ENCODE measurements around the gene FGF11. TPM values are rescaled to one million over a fixed set of nuclear protein-coding genes. Genes with fewer than 3 reads are reported as not detected.

The FGF11 gene
- total RNA-seq, 1 donor from 2014 or later: 22.4 TPM

- no peak for TF ChIP-seq EZH2 (IDR thresholded peaks at IDR 0.05; ENCODE audit: insufficient read depth, low read length)
- TF ChIP-seq, protein P1, sequence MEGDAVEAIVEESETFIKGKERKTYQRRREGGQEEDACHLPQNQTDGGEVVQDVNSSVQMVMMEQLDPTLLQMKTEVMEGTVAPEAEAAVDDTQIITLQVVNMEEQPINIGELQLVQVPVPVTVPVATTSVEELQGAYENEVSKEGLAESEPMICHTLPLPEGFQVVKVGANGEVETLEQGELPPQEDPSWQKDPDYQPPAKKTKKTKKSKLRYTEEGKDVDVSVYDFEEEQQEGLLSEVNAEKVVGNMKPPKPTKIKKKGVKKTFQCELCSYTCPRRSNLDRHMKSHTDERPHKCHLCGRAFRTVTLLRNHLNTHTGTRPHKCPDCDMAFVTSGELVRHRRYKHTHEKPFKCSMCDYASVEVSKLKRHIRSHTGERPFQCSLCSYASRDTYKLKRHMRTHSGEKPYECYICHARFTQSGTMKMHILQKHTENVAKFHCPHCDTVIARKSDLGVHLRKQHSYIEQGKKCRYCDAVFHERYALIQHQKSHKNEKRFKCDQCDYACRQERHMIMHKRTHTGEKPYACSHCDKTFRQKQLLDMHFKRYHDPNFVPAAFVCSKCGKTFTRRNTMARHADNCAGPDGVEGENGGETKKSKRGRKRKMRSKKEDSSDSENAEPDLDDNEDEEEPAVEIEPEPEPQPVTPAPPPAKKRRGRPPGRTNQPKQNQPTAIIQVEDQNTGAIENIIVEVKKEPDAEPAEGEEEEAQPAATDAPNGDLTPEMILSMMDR (IDR thresholded peaks at IDR 0.05; ENCODE audit: insufficient read depth, low read depth, low read length): no peak
- H3K9me3 ChIP-seq (ENCODE audit: insufficient read depth, low read depth, low read length): no peaks in the 10 kb centered on the region
- Mint-ChIP-seq H3K27ac (ENCODE audit: unreplicated experiment) (peak overlapping the region; percentile 66), H3K9me3 (ENCODE audit: unreplicated experiment) (no peaks in the 10 kb centered on the region), H3K36me3 (ENCODE audit: low read depth, unreplicated experiment) (peaks cover 4% of the 10 kb centered on the region), H3K4me1 (ENCODE audit: low read depth, unreplicated experiment) (peaks cover 18% of the 10 kb centered on the region), H3K4me3 (ENCODE audit: unreplicated experiment) (peak overlapping the region; percentile 88), H3K27me3 (ENCODE audit: low read depth, unreplicated experiment) (no peaks in the 10 kb centered on the region)
- FAIRE-seq (no peak), DNase-seq (ENCODE audit: low read depth) (no peak)
- H4K20me1 ChIP-seq (ENCODE audit: insufficient read depth, low read length): peaks cover 20% of the 10 kb centered on the region
- peak overlapping the region; percentile 31 for H2AFZ ChIP-seq (ENCODE audit: low read depth, low read length)
- peak overlapping the region; percentile 53 for H3K27ac ChIP-seq (ENCODE audit: low read depth, low read length)
- H3K9ac ChIP-seq (ENCODE audit: low read length): peak overlapping the region; percentile 72
- peak overlapping the region; percentile 72 for H3K4me3 ChIP-seq (ENCODE audit: insufficient read depth, low read depth, low read length)
- H3K79me2 ChIP-seq (ENCODE audit: insufficient read depth, low read length): peaks cover 24% of the 10 kb centered on the region
- H3K36me3 ChIP-seq (ENCODE audit: insufficient read depth, low read length): no peaks in the 10 kb centered on the region
- H3K27me3 ChIP-seq (ENCODE audit: insufficient read depth, low read length): no peaks in the 10 kb centered on the region
- peaks cover 13% of the 10 kb centered on the region for H3K4me1 ChIP-seq (ENCODE audit: insufficient read depth, low read length)
- peak overlapping the region; percentile 93 for H3K4me2 ChIP-seq (ENCODE audit: low read length)
Measured at GRCh38 chr17:7403727-7403976, 35.7 kb upstream of the FGF11 start.

DNA sequence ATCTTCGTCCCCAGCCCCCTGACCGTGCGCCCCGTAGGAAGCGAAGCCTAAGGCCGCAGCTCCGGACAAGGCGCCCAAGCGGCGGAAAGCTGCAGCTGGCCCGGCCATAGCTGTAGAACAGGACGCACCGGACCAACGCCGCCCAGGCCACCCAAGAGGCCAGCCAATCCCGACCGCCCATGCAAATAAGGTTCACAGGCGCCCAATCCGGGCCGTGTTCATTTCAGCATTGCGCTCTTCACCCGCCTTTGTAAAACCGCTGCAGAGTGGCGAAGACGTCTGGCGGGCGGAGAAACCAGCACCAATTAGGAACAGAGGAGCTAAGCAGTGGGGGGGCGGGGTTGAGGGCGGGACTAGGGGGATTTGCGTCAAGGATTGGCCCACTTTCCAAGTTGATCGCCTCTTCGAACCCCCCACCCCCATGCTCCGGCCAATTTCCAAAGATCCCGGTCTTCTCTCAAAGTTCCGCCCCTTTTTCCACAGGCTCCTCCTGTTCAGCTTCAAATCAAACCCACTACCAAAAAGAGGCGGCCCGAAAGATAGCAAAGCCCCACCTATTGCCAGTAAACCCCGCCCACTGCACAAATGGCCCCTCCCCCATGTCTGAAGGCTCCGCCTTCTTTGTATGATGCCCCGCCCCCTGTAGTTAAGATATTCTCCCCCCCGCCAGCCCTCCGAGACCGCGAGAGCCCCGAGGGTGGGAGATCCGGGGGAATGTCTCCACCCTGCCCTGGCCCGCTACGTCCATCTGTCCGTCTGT, 35.2 kb upstream of the FGF11 start, which contains the start of gene TMEM256:
TSS of gene TMEM256 (minus strand) at position 121 of the 760 bp plus-strand sequence. CDS start at position 108, 13 bp downstream.
- H3K36me3 Mint-ChIP-seq (ENCODE audit: low read depth, unreplicated experiment): peaks cover 7% of the 10 kb centered on the region
- peak; percentile 74 for FAIRE-seq

More for the DNA sequence above, 35.2 kb upstream of the FGF11 start, which contains the start of gene TMEM256:
- peak within 1 kb of the TSS; percentile 53 for H3K27ac ChIP-seq (ENCODE audit: low read depth, low read length)
- Mint-ChIP-seq H3K9me3 (ENCODE audit: unreplicated experiment) (no peaks in the 10 kb centered on the region), H3K4me1 (ENCODE audit: low read depth, unreplicated experiment) (peaks cover 18% of the 10 kb centered on the region), H3K4me3 (ENCODE audit: unreplicated experiment) (peak within 1 kb of the TSS; percentile 90), H3K27ac (ENCODE audit: unreplicated experiment) (peak within 1 kb of the TSS; percentile 83), H3K27me3 (ENCODE audit: low read depth, unreplicated experiment) (no peaks in the 10 kb centered on the region)
- H3K4me2 ChIP-seq (ENCODE audit: low read length): peak within 1 kb of the TSS; percentile 97
- peak within 1 kb of the TSS; percentile 84 for H3K9ac ChIP-seq (ENCODE audit: low read length)
- peak within 1 kb of the TSS; percentile 72 for H3K4me3 ChIP-seq (ENCODE audit: insufficient read depth, low read depth, low read length)
- H4K20me1 ChIP-seq (ENCODE audit: insufficient read depth, low read length): peaks cover 20% of the 10 kb centered on the region
- H3K4me1 ChIP-seq (ENCODE audit: insufficient read depth, low read length): peaks cover 13% of the 10 kb centered on the region
- peaks cover 24% of the 10 kb centered on the region for H3K79me2 ChIP-seq (ENCODE audit: insufficient read depth, low read length)
- peak; percentile 98 for DNase-seq (ENCODE audit: low read depth)
- H3K36me3 ChIP-seq (ENCODE audit: insufficient read depth, low read length): no peaks in the 10 kb centered on the region
- H3K27me3 ChIP-seq (ENCODE audit: insufficient read depth, low read length): no peaks in the 10 kb centered on the region
- H2AFZ ChIP-seq (ENCODE audit: low read depth, low read length): peak within 1 kb of the TSS; percentile 75
- TF ChIP-seq, protein P1 (IDR thresholded peaks at IDR 0.05; ENCODE audit: insufficient read depth, low read depth, low read length): no peak
- no peak for TF ChIP-seq EZH2 (IDR thresholded peaks at IDR 0.05; ENCODE audit: insufficient read depth, low read length)
- H3K9me3 ChIP-seq (ENCODE audit: insufficient read depth, low read depth, low read length): no peaks in the 10 kb centered on the region
